HG03378 (cell line): ENCODE results near the gene CABP5.

Experiments
- ATAC-seq: cut with Tn5 transposase; IDR thresholded peaks from one replicate; pipeline ENCODE4 v1.9.1; 2021; ENCODE audit warnings: mild to moderate bottlenecking, moderate library complexity; ENCODE audit not compliant: unreplicated experiment

Gene CABP5

DNA sequence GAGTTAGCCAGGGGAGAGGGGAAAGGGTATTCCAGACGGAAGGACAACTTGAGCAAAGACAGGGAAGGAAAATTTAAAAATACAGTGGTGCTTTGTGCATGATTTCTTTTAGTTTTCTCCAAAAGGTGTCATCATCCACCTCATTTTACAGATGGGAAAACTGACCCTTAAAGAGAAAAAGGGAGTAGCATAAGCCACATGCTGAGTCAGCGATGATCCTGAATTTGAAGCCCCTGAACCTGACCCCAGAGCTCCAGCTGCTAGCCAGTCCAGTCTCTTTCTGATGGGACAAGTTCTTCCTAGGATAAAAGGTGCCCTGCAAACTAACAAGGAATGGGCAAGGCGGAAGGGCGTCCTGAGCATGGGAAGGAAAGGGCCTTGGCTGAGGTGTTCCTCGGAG is 10.3 kb downstream of the CABP5 start:
- no peak for ATAC-seq

DNA sequence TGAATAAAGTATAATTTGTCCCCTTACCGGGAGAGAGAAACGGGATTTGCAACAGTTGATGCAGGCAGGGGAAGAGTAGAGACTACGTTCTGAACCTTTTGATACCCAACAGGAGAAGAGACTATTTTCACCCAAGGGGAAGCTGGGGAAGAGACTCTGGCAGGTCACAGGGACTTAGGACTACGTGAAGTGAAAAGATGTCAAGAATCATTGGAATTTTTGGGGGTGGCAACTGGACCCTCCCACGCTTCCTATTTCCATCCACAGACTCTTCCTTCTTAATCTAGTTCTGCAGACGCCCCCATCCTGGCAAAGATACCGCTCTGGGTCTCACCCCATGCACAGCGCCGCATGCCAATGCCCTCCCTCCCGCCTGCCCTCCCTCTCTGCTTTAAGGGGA is 13.8 kb downstream of the CABP5 start:
- ATAC-seq: no peak

DNA sequence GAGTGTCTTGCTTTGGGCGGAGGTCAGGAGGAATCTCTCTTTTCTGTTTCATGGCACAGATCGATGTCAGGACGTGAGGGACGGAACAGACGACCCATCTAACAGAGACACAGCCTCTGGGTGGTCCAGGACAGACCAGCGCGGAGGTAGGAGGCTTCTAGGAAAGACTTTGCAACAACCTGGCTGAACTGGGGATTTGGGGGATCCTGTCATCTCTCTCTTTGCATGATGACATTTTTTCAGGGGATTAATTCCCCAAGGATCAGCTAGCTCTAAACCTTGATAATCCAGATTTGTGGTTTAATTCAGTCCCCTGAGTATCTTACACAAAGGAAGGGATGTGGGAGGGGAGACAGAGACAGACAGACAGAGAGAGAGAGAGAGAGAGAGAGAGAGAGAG is 14.4 kb downstream of the CABP5 start:
- ATAC-seq: no peak

- no peak for ATAC-seq
Measured at GRCh38 chr19:48025480-48025879, 18.4 kb downstream of the CABP5 start.

- no peak for ATAC-seq
Measured at GRCh38 chr19:48023518-48023917, 20.4 kb downstream of the CABP5 start.

GRCh38 chr19:48023011-48023410 is 20.9 kb downstream of the CABP5 start:
- no peak for ATAC-seq

DNA sequence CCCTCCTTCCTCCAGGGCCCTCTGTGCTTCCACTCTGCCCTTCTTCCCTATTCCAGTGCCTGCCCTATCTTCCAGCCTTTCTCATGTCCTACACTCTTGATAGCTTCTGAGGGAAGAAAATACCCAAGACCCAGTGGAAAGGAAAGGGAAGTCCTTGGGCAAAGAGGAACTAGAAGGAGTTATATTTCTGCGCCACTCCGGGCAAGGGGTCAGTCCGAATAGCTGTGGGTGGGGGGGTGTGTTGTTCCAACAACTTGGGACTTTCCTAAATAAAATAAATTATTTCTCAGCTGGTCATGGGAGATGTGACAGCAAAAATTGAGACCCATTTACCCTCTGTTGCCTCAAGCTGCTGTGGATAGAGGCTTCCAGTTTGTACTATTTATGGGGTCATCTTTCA is 23.2 kb downstream of the CABP5 start:
- ATAC-seq: no peak

DNA sequence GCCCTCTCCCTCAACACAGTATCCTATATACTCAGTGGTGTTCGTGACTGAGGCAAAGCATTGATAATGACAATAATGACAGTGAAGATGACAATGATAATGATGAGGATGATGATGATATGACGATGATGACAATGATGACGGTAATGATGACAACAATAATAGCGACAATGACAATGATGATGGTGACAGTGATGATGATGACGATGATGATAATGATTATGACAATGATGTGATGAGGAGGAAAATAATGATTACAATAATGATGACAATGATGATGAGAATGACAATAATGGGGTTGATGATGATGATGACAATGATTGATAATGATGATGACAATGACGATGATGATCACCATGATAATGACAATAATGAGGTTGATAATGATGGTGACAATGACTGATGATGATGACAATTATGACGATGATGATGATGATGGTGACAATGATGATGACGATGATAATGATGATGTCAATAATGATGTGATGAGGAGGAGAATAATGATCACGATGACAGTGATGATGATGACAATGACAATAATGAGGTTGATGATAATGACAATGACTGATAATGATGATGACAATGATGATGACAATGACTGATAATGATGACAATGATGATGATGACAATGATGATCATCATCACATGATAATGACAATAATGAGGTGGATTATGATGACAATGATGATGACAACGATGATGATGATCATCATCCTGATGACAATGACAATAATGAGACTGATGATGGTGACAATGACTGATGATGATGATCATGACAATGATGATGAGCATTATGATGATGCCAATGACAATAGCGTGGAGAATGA is 32.7 kb downstream of the CABP5 start:
- ATAC-seq: no peak

DNA sequence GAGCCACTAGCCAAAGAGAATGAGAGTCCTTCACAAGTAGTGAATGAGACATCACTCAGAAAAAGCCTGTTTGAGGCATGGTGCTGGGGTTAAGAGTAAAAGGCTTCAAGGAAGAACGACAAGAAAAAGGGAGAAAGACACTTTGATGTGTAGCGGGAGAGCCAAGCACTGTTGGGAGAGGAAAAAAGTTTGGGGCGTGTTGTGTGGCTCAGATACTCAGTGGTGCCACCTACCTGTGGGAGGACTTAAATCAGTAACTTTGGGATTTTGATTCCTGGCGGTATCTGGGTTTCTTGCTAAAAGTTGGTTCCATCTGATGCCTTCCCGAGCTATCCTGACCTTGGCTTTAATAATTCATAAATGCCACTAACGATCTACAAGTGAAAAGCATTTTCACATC is 37.1 kb downstream of the CABP5 start:
- ATAC-seq: no peak

DNA sequence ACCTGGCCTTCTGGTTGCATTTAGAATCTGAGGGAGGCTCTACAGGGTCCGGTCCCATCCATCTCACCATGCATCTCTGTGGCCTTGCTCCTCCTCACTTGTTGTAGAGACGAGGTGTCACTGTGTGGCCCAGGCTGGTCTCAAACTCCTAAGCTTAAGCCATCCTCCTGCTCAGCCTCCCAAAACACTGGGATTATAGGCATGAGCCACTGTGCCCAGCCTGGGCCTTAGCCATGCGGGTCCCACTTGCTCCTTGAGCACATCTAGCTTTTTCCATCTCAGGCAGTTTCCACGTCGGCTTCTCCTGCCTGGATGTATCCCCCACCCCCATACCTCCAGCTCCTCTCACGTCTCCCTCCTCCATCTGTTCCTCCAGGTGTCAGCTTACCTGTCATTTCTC is 39.6 kb downstream of the CABP5 start:
- ATAC-seq: no peak

DNA sequence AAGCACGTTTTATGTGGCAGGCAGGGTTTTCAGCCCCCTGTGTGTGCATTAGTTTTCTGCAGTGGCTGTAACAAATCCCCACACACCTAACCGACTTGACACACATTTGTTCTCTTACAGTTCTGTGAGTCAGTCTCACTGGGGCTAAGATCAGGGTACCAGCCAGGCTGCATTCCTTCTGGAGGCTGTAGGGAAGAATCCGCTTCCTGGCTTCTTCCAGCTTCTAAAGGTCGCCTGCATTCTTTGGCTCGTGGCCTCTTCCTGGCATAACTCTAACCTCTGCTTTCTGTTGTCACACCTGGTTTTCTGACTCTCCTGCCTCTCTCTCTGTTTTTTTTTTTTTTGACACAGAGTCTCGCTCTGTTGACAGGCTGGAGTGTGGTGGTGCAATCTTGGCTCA is 43.0 kb downstream of the CABP5 start:
- no peak for ATAC-seq

- no peak for ATAC-seq
Measured at GRCh38 chr19:47998800-47999199, 45.1 kb downstream of the CABP5 start.

DNA sequence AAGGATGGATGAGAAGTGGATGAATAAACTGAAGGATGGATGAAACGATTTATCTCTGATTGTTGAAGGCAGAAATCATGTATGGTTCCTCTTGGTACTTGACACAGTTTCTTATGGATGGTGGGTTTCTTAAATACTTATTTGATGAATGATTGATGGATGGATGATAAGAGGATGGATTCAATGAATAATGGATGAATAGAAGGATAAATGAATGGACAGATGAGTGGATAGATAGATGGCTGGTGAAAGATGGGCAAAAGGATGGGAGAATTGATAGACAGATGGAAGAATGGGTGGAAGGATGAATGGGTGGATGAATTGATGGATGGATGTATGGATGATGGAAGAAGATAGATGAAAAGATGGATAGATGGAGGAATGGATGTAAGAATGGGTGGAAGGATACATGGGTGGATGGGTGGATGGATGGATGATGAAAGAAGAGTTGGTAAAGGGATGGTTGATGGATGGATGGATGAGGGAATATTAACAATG is 47.6 kb downstream of the CABP5 start:
- ATAC-seq: no peak

GRCh38 chr19:47994209-47994802 is 49.6 kb downstream of the CABP5 start, which contains the start of gene ELSPBP1:
Gene ELSPBP1, plus strand, starts transcription at chr19:47994632. Its CDS starts 14,036 bp downstream, at chr19:48008668.
- ATAC-seq: no peak

DNA sequence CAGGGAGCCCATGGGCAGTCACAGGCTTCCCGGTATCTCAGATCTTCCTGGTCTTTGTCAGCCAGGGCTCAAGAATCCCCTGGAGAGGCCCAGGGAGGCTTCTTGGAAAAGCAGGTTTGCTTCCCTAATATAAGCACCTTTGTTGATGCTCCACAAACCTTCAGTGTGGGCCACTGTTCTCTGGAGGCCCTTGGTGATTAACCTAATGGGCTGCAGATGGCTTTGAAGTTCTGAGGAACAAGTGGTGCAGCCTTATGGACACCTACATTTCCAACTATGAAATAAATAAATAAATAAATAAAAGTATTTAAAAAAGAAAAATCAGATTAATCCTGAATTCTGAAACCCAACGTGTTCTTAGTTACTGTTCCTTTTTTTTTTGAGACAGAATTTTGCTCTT is 51.8 kb downstream of the CABP5 start, which contains the start of gene BSPH1:
Gene BSPH1, minus strand, starts transcription at position 101 of the 400 bp plus-strand sequence. Its CDS starts 89 bp downstream, at position 12.
- ATAC-seq: no peak

GRCh38 chr19:47991191-47991808 is 52.6 kb downstream of the CABP5 start:
- no peak for ATAC-seq
